Erythroblast (primary cell): ENCODE data around the gene GNG7.

Experiments
- GATA1 ChIP-seq: IDR thresholded peaks from 2 replicates; pipeline ENCODE4 v1.6.1; 2011; ENCODE audit warnings: low read depth, mild to moderate bottlenecking, control low read depth, low read length, moderate library complexity
- POLR2A ChIP-seq: IDR thresholded peaks from 2 replicates; pipeline ENCODE4 v1.6.1; 2011; ENCODE audit warnings: mild to moderate bottlenecking, low read length

DNA sequence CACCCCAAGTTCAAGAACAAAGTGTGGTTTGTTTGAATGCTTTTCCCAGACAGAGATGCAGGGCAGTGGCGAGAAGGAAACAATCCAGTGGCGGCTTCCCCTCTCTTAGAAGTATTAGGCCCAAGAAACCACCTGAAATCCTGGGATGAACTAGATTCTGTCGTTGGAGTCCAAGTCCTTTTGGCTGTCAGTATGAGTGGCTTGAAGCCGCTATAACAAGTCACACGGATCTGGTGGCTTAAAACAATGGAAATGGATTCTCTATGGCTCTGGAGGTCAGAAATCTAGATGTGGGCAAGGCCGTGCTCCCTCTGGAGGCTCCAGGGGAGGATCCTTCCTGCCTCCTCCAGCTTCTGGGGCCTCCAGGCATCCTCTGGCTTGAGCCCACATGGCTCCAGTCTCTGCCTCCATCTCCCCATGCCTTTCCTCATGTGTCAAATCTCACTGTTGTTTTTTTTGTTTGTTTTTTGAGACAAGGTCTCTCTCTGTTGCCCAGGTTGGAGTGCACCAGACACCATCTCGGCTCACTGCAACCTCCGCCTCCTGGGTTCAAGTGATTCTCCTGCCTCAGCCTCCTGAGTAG lies 97.7 kb downstream of the GNG7 start:
- TF ChIP-seq POLR2A = no peak
- TF ChIP-seq GATA1 = no peak
